Common myeloid progenitor, CD34-positive (primary cell): Measurements from ENCODE around the gene PASD1.

Source experiments
- CTCF ChIA-PET: fragments of 350-600 bp; sonication (Branson Sonifier 250); formaldehyde crosslinking; loops from one replicate; lab custom pipeline; 2021; ENCODE audit warnings: antibody characterized with exemption; lab: Charles Lee
- POLR2A ChIA-PET: fragments of 350-600 bp; sonication (Branson Sonifier 250); formaldehyde crosslinking; loops from one replicate; lab custom pipeline; 2021; ENCODE audit warnings: antibody characterized with exemption; lab: Charles Lee
- DNase-seq, 3 donors: peaks; one replicate each; pipeline versions ENCODE4 v3.0.0 to v3.0.0-alpha.2; 2013
- H3K27ac ChIP-seq, 2 experiments: 1 replicate in 1 of 2; 2 replicates in 1 of 2; pipeline ENCODE4 v1.7.0; 2013; ENCODE audit warnings: inconsistent platforms in 2 of 2, low read length in 2 of 2, mild to moderate bottlenecking in 2 of 2, low read depth in 1 of 2, moderate library complexity in 1 of 2; ENCODE audit not compliant: severe bottlenecking in 2 of 2, insufficient read depth in 1 of 2, poor library complexity in 1 of 2
- H3K27me3 ChIP-seq, 5 experiments: replicated peaks in 2 of 5; 1 replicate in 3 of 5; 2 replicates in 2 of 5; pipeline versions ENCODE4 v1.6.1 to v1.7.0; 2013; ENCODE audit warnings: low read length in 4 of 5, mild to moderate bottlenecking in 2 of 5, moderate library complexity in 2 of 5, inconsistent platforms in 1 of 5; ENCODE audit not compliant: insufficient read depth in 5 of 5, control insufficient read depth in 4 of 5
- H3K36me3 ChIP-seq, 4 experiments: 1 replicate in 2 of 4; 2 replicates in 2 of 4; pipeline versions ENCODE4 v1.6.1 to v1.7.0; 2013; ENCODE audit warnings: low read length in 3 of 4, control low read depth in 1 of 4, mild to moderate bottlenecking in 1 of 4; ENCODE audit not compliant: control insufficient read depth in 4 of 4, insufficient read depth in 4 of 4
- H3K4me1 ChIP-seq, 4 experiments: 1 replicate in 3 of 4; 2 replicates in 1 of 4; pipeline versions ENCODE4 v1.6.1 to v1.7.1; 2013; ENCODE audit warnings: low read length in 3 of 4, mild to moderate bottlenecking in 3 of 4, control low read depth in 1 of 4, inconsistent platforms in 1 of 4, moderate library complexity in 1 of 4; ENCODE audit not compliant: control insufficient read depth in 4 of 4, insufficient read depth in 4 of 4; ENCODE audit errors: control extremely low read depth in 1 of 4
- H3K4me3 ChIP-seq, 7 experiments: 1 replicate in 4 of 7; 2 replicates in 3 of 7; pipeline versions ENCODE4 v1.5.1 to v1.7.0; 2013; ENCODE audit warnings: mild to moderate bottlenecking in 7 of 7, low read length in 6 of 7, moderate library complexity in 6 of 7, inconsistent platforms in 2 of 7, low read depth in 2 of 7, control low read depth in 1 of 7; ENCODE audit not compliant: insufficient read depth in 4 of 7, control insufficient read depth in 1 of 7; ENCODE audit errors: extremely low read depth in 1 of 7
- H3K9me3 ChIP-seq, 5 experiments: 1 replicate in 4 of 5; 2 replicates in 1 of 5; pipeline versions ENCODE4 v1.6.1 to v1.7.1; 2013; ENCODE audit warnings: low read length in 4 of 5, mild to moderate bottlenecking in 2 of 5, inconsistent platforms in 1 of 5, low read depth in 1 of 5, moderate library complexity in 1 of 5; ENCODE audit not compliant: control insufficient read depth in 4 of 5, insufficient read depth in 2 of 5; ENCODE audit errors: control extremely low read depth in 1 of 5
- WGBS: methylation state at CpG from one replicate; pipeline ENCODE4 v1.1.5; 2013; ENCODE audit not compliant: insufficient coverage; 5-methylcytosine and 5-hydroxymethylcytosine counted together

PASD1 gene

DNA sequence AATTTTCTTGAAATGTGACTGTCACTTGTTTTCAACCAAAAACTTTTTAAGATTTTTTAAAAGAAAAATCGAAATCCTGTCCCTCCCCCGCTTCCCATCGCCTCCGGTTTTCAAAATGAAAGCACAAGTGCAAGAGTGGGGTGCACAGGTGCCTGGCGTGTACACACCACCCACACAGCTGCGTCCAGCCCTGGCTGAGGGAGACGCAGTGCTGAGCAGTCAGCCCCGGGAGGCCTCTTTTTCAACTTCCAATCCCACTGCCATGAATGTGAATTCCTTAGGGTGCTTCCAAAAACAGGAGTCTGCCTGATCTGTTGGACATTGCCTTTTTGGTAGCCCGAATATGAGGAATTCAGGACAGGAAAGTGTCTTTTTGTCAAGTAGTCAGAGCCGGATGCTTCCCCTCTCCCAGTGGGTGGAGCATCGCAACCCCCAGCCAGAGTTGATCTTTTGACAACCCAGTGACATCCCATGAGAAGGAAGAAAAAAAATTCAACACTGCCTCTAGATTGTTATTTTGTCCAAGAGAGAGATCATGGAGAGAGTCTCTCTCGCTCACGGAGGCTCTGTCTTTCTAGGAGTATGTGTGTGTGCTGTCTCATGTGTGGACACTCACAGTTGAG lies 140.7 kb downstream of the PASD1 start:
- POLR2A ChIA-PET = no interaction called here

DNA sequence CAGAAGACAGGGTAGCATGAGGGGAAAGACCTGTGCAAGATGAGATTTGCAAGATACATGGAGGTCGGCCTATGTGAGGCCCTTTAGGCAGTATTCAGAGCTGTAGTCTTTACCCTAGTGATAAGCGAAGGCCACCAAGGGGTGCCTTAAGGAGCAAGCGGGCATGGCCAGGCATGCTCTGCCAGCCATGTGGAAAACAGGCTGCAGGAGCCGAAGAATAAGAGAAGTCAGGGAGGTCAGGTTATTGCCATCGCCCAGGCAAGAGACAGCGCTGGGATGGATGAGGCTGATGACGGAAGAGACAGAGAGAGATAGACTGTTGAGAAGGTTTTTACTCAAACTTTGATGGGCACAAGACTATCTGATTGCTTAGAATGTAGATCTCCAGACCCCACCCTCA lies 145.3 kb downstream of the PASD1 start:
- H3K36me3 ChIP-seq = no peaks in the 10 kb centered on the region
- ChIA-PET POLR2A (no interaction called here), CTCF (no interaction called here)
- no peak overlapping the region for H3K4me3 ChIP-seq
- H3K27ac ChIP-seq = no peak overlapping the region
- no peak for DNase-seq
- H3K4me1 ChIP-seq = no peaks in the 10 kb centered on the region
- H3K27me3 ChIP-seq = peaks cover 0 to 28% (median 0%) of the 10 kb centered on the region in 5 experiments
- H3K9me3 ChIP-seq = no peaks in the 10 kb centered on the region
- 83% methylated on average over 6 of the region's 7 CpGs for WGBS

More for the DNA sequence above, 140.7 kb downstream of the PASD1 start:
- Histone ChIP-seq H3K27me3 (peaks cover 0 to 11% (median 0%) of the 10 kb centered on the region in 5 experiments), H3K27ac (no peak overlapping the region), H3K36me3 (no peaks in the 10 kb centered on the region), H3K9me3 (no peaks in the 10 kb centered on the region), H3K4me3 (no peak overlapping the region), H3K4me1 (no peaks in the 10 kb centered on the region)
- DNase-seq = no peak
- 79% methylated on average over 12 of the region's 13 CpGs for WGBS
- CTCF ChIA-PET = no interaction called here

DNA sequence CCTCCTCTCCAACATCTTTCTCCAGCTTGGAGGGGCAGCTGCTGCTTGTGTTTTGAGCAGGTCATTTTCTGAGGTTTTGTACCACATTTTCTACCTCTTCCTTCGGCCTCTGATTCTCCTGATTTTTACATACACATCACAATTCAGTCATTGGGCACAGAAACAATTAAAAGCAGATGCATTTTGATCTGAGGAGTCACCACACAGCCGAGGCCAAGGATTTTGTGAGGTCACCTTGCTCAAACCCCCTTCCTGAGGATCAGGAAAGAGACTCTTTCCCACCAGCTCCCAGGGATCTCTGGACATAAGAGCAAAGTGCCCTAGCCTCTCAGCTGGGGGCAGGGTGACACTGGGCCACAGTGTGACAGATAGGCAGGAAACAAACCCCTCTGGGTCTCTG lies 147.0 kb downstream of the PASD1 start:
- ChIA-PET POLR2A (no interaction called here), CTCF (no interaction called here)
- Histone ChIP-seq H3K27ac (no peak overlapping the region), H3K9me3 (no peaks in the 10 kb centered on the region), H3K27me3 (peaks cover 0 to 22% (median 0%) of the 10 kb centered on the region in 5 experiments), H3K4me1 (no peaks in the 10 kb centered on the region), H3K4me3 (no peak overlapping the region), H3K36me3 (no peaks in the 10 kb centered on the region)
- 79% methylated on average over 2 of the region's 2 CpGs for WGBS
- no peak for DNase-seq

DNA sequence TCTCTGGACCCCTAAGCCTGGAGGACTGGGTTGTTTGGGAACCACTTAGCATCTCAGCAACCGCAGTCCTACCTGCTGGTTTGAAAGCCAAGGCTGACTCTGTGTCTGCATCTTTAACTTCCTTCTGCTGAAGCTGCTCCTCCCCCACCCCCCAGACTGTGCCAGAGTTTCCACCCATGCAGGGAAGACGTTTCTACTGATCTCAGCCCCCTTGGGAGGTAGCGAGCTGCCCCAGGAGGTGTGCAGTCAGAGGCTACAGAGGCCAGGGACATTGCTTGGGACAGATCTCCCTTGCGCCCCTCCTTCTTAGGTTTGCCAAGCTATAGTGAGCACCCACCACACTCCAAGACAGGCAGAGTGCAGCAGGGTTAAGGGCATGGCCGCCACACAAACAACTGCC lies 147.7 kb downstream of the PASD1 start:
- Histone ChIP-seq H3K27ac (no peak overlapping the region), H3K9me3 (no peaks in the 10 kb centered on the region), H3K36me3 (no peaks in the 10 kb centered on the region), H3K27me3 (peaks cover 0 to 22% (median 0%) of the 10 kb centered on the region in 5 experiments), H3K4me3 (no peak overlapping the region), H3K4me1 (no peaks in the 10 kb centered on the region)
- WGBS = 71% methylated on average over 3 of the region's 5 CpGs
- CTCF ChIA-PET = no interaction called here
- no peak for DNase-seq
- POLR2A ChIA-PET = no interaction called here

DNA sequence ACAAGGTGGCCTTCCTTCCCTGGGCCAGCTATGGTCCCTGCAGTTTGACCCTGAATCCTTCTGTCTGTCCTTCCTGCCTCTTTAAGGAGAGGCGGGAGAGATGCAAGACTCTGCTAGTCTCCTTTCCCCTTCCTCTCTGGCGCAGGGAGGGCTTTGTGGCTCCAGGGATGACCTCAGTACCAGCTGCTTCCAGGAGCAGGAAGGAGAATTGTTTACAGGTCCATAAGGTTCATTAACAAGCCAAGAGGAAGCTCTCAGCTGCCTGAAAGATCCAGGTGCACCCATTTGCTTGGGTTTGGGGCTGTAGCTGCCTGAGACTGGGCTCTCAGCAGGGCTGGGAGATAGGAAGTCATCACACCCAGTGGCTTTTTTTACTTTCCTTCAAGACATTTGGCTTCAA lies 148.3 kb downstream of the PASD1 start:
- H3K27ac ChIP-seq = no peak overlapping the region
- H3K9me3 ChIP-seq = no peaks in the 10 kb centered on the region
- no peak overlapping the region for H3K4me3 ChIP-seq
- POLR2A ChIA-PET = no interaction called here
- no peaks in the 10 kb centered on the region for H3K4me1 ChIP-seq
- WGBS = 57% methylated on average over 1 of the region's 2 CpGs
- CTCF ChIA-PET = no interaction called here
- no peaks in the 10 kb centered on the region for H3K36me3 ChIP-seq
- peaks cover 0 to 22% (median 0%) of the 10 kb centered on the region in 5 experiments for H3K27me3 ChIP-seq
- DNase-seq = no peak

DNA sequence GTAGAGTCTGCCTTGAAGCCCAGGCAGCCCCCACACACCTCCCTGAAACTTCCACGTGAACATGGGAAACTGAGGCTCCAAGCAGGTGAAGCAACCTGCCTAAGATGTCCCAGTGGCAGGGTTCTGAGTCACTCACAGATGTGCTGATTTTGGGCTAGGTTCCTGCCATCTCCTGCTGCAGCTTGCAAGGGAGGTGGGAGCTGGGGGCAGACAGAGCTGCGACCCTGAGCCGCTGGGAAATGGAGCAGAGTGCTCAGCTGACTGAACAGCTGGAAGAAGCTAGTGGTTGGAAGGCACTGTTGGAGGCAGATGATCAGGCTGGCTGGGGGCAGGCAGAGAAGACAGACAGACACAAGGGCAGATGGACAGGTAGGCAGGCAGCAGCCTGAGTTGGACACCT lies 148.8 kb downstream of the PASD1 start:
- Histone ChIP-seq H3K9me3 (no peaks in the 10 kb centered on the region), H3K27me3 (peaks cover 0 to 22% (median 0%) of the 10 kb centered on the region in 5 experiments), H3K27ac (no peak overlapping the region), H3K36me3 (no peaks in the 10 kb centered on the region), H3K4me3 (no peak overlapping the region), H3K4me1 (no peaks in the 10 kb centered on the region)
- CTCF ChIA-PET = no interaction called here
- no peak for DNase-seq
- POLR2A ChIA-PET = no interaction called here
- 74% methylated on average over 3 of the region's 3 CpGs for WGBS

DNA sequence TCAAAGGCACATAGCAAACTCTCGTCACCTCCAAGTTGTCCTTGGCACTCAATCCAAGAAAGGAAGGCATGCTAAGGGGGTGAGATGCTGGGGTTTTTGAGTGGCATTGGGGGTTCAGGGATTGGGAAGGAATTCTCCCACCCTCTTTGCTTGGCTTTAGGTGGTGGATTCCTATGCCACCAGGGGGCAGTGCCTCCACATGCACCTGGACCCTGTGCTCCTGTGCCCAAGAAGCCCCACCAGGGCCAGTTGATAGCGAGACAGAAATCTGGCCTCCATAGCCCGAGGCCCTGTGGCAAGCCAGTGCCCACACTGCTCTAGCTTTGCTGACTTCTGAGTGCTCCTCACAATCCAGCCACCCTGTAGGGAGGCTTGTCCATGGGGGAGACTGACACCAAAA lies 150.4 kb downstream of the PASD1 start:
- ChIA-PET CTCF (no interaction called here), POLR2A (no interaction called here)
- Histone ChIP-seq H3K27me3 (peaks cover 0 to 17% (median 0%) of the 10 kb centered on the region in 5 experiments), H3K36me3 (no peaks in the 10 kb centered on the region), H3K27ac (no peak overlapping the region), H3K9me3 (no peaks in the 10 kb centered on the region), H3K4me3 (no peak overlapping the region), H3K4me1 (no peaks in the 10 kb centered on the region)
- DNase-seq = peak; percentile 9 to 31 (median 24)
- 49% methylated on average over 2 of the region's 3 CpGs for WGBS
